Hematopoietic multipotent progenitor cell (in vitro differentiated cells): ENCODE data around the gene DCDC1. TPM values are rescaled to one million over a fixed set of nuclear protein-coding genes. Genes with fewer than 3 reads are reported as not detected.

Source experiments
- DNase-seq, 3 donors: peaks; one replicate each; pipeline ENCODE4 v3.0.0-alpha.2; 2011 to 2015; ENCODE audit warnings: low read depth in 2 of 3, low spot score in 2 of 3
- total RNA-seq: library from RNA; depleted of rRNA; stranded (reverse); fragments of >200 nt; gene quantifications from one replicate; pipeline ENCODE4 v1.2.3, GENCODE V29; 2012

Gene DCDC1
- total RNA-seq, 1 donor: not detected

DNA sequence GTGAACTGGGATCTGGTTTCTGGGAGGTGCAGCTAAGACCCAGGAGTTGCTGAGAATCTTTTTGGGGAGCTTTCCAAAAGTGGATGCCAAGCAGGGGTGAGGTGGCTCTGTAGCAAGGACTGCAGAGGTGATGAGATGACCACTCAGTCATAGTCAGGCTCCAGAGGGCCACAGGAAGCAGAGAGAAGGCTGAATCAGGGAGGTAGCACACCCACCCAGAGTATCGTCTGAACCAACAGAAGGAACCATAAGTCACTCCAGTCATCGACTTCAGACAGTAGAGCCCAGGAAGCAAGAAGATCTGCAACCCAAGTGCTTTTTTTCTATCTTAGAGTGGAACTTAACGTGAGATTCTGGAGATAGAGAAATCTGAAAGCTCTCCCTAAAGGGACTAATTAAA lies 447.7 kb downstream of the DCDC1 start:
- no peak for DNase-seq

DNA sequence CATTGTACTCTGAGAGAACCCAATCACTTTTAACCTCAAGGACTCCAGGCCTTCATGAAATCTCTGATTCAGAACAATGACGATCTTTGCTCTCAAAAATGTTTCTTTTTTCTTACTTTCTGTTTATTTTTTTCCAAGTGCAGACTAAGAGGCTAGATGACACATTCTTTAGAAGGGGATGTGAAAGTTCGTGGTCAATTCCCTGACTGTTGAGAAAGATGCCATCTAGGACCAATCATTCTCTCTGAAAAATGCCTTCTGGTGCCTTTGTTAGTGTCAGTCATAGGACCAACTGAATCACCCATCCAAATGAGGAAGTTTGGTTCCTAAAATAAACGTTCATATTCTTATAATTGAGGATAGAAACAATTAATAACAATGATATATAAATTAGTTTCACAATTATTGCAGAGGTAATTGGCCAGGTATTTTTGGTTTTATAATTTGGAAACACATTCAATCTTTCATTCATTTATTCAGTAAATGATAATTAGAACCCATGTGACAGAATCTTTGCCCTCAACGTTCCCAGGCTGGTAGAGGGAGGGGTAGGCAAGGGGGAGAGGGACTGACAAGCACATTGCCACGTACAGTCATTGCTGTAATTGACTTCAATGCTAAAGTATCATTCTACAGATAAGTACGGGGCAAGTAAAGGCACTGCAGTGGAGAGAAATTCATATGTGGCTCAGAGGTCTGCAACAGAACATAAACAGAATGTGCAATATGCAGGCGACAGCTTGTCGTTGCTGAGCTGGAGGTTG lies 450.0 kb downstream of the DCDC1 start:
- DNase-seq: peak in 2 of 3 donors; percentile 18 to 57

GRCh38 chr11:30917859-30918478 lies 451.6 kb downstream of the DCDC1 start:
- DNase-seq: peak in 2 of 3 donors; percentile 32 to 76

DNA sequence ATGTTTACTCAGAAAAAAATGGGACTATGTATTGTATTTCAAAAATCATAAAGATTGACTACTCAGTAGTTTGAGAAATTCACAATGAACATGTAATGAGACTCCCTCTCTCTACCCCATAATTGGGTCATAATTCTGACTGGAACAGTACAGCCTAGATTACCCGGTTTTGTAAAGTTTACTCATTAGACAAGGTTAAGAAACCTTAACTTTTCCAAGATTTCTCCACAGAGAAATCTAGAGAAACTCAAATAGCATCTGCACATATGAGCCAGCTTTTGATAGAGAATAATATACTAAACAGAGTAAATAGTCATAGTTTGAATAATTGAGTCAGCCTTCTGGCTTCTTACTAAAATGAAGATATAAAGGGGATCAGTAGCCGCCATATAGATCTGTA lies 452.3 kb downstream of the DCDC1 start:
- DNase-seq: no peak

DNA sequence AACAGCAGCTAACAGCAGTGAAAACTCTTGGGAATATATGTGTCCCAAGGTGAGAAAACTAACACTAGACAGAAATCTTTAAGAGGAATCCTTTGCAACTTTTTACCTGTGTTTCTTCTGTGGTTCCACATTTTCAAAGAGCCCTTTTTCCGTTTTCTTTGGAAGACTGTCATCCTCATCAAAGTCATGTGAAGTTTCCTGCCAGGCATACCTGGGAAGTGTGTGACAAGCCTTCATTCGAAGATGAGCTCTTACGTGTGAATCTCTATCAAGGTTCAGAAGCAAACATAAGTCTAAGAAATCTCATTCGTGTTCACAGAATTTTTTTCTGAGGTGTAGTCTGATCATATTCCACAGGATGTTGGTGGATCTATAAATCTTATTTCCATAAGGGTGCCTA lies 452.8 kb downstream of the DCDC1 start:
- DNase-seq: no peak

GRCh38 chr11:30914143-30914762 lies 455.3 kb downstream of the DCDC1 start:
- DNase-seq: peak in 2 of 3 donors; percentile 16 to 48

GRCh38 chr11:30911247-30911646 lies 458.3 kb downstream of the DCDC1 start:
- no peak for DNase-seq

- no peak for DNase-seq
These were observed 460.7 kb downstream of the DCDC1 start for GRCh38 chr11:30908857-30909256.

GRCh38 chr11:30908272-30908671 lies 461.3 kb downstream of the DCDC1 start:
- DNase-seq: no peak

DNA sequence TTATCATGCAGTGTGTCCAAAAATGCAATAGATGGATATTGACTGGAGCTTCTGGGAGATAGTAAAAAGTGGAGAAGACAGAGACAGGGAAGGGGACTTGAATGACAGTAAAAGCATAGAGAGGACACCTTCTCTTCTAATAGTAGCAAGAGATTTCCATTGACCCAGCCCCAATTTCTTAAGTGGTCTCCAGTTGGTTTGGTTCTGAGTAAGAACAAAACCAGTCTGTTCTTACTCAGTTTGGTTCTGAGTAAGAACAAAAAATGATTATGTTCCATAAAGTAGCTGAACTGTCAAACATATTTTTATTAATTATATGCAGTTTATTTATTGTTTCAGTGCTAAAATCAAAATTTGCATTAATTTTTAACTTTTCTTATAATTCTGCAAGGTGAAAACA lies 466.6 kb downstream of the DCDC1 start:
- DNase-seq: no peak

DNA sequence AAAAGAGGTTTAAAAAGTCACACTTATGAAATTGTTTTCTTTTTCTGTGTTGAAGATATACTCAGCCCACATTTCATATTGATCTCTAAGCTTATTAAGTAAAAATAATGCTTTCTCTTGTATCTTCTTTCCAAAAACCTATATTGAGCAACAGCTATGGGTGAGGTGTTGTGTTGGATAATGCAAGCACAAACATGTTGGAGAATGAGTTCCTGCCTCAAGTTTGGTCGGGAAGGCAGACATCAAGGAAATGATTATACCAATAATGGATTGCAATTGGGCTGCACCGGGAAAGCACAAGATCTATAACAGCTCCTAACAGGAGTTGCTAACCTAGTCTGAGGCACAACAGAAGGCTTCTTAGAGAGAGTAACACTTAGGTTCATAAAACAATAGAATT lies 474.5 kb downstream of the DCDC1 start:
- DNase-seq: no peak

GRCh38 chr11:30893318-30893717 lies 476.2 kb downstream of the DCDC1 start:
- no peak for DNase-seq

DNA sequence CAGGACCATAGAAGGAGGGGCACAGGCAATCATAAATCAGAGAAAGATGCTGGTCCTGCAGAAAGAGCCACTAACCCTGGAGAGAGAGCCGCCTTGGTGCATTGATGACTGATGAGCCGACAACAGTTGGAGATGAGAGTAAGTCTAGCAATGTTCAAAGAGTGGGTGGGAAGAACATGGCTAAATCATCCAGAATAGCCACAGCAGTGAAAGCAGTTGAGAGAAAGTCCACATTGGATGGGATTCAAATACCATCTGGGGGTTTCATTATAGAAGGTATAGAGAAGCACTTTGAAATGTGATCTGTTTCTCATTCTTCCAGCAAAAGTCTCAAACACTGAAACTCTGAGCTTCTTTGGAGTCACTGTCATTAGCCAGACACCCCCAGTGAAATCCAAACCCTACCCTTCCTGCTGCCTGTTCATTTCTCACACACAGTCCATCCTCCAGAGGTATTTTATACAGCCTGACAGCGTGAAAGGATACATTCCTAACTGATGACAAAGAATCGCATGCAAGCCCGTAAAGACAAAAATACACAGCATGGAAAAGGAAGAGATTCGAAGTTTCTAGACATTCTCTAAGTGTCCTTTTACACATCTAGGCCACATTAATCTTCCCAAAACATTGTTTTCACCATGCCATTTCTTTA lies 480.3 kb downstream of the DCDC1 start:
- DNase-seq: no peak

- no peak for DNase-seq
These were observed 490.1 kb downstream of the DCDC1 start for GRCh38 chr11:30879322-30880005.

DNA sequence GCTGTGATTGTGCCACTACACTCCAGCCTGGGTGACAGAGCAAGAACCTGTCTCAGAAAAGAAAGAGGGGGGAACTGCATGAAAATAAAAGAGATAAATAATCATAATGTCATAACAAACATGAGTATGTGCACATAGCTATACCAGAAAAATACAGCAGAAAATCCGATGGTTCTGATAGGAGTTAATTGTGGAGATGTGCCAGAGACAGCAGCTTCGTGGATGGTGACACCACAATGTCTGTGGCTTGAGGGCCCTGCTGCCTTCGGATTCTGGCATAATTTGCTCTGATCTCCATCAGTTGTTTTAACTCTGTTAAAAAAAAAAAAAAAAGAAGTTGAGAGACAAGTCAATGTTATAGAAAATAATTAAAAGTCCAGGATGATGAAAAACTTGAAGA lies 491.1 kb downstream of the DCDC1 start:
- DNase-seq: no peak

DNA sequence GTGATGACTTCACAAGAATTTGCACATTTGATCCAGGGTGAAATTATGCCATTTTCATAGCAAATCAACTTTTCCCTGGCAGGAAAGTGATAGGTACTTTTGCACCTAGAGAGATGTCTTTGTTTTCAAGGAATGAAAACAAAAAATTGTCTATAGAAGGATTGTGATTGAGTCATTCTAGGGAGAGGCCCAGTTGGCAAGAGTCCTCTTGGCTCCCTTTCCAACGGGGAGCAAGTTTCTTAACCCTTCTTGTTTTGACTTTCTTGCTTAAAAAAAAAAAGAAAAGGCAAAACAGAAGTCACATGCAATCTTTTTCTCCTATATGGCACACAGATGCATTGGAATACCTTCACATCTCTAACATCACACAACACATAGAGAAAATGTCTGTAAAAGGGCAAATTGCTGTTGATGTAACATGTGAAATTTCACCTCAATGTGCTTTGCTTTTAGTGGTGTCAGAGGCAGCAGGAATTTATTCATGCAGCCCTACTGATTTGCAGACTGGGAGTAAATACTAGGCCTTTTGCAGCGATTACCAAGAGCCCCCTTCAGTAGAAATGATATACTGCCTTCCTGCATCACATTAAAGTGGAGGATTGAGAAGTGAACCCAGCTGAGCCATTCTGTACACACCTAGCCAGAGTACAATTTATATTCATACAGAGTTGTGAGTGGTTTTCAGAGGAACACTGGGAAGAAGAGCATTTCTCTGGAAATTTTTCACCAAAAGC lies 492.7 kb downstream of the DCDC1 start:
- no peak for DNase-seq

- DNase-seq: no peak
These were observed 493.3 kb downstream of the DCDC1 start for GRCh38 chr11:30876228-30876627.

DNA sequence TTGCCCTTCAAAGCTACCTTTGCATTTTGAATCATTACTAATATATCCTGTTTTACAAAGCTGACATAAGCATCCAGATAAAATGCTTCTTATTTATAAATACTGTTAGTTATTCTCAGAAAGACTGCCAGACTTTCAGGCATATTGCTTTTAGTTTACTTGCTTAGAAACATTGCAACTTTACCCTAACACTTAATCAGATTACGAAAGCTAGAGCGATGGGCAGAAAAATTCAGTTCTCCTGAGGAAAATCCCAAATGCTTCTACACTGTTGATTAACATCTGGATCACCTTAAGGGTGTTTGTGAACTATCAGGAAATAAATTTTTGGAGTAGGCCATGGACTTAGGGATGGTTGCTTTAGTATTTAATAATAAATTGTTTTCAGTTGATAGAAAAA lies 493.7 kb downstream of the DCDC1 start:
- DNase-seq: no peak

- no peak for DNase-seq
These were observed 495.5 kb downstream of the DCDC1 start for GRCh38 chr11:30873924-30874610.

DNA sequence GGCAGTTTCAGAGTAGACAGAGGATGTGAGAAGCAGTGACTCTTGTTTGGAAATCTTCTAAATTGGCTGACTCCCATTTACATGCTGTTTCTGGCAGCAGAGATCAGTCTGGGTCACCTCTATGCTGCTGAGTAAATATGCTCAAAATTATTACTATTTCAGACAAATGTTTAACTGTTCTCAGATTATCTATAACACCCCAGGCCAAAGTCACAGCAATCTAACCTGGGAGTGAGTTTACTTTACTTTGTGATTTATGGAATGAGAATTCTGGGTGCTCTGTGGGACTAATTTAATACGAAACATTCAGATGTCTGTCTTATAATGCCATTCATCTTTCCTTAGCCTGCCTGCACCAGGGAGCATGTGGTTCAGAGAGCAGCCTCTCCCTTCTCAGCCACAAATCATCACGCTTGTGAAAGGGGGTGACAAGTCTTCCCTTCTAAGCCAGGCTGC lies 500.9 kb downstream of the DCDC1 start:
- DNase-seq: no peak
